GM12878 (cell line): ENCODE measurements around the gene HIPK4. TPM values are rescaled to one million over a fixed set of nuclear protein-coding genes. Genes with fewer than 3 reads are reported as not detected.

Experiments used
- ATAC-seq: fragments of 200-7000 bp; cut with Tn5 transposase; 3 replicates; pipeline ENCODE4 v1.9.1; 2020; ENCODE audit warnings: mild to moderate bottlenecking, moderate library complexity
- BruUV-seq: library from RNA; stranded (reverse); fragments of 400-500 nt; replicated peaks from 2 replicates; lab custom pipeline; 2021; lab: Mats Ljungman, UMichigan
- CTCF ChIA-PET: fragments of 300-600 bp; sonication (Branson Sonifier 250); formaldehyde crosslinking; extraction: SDS; loops from one replicate; lab custom pipeline; 2021; ENCODE audit warnings: inconsistent platforms; lab: Yijun Ruan, JAX
- POLR2A ChIA-PET: fragments of 350-600 bp; formaldehyde crosslinking; extraction: SDS; loops from one replicate; lab custom pipeline; 2021; ENCODE audit warnings: inconsistent platforms; lab: Charles Lee
- RAD21 ChIA-PET: fragments of 300-600 bp; sonication (Branson Sonifier 250); formaldehyde crosslinking; loops from one replicate; lab custom pipeline; 2023; ENCODE audit warnings: antibody characterized with exemption; ENCODE audit not compliant: unreplicated experiment; lab: Charles Lee
- SMC1A ChIA-PET: fragments of 300-600 bp; sonication (Branson Sonifier 250); formaldehyde crosslinking; loops from one replicate; lab custom pipeline; 2023; ENCODE audit not compliant: unreplicated experiment, uncharacterized antibody; lab: Charles Lee
- DNase-seq: peaks from one replicate; pipeline ENCODE4 v3.0.0-alpha.2; 2011; ENCODE audit warnings: low read depth, low spot score
- FAIRE-seq: peaks from 3 replicates; lab custom pipeline; 2011; peaks lifted over from hg19 to GRCh38; lab: Jason Lieb, UNC
- H2AFZ ChIP-seq: 2 replicates; pipeline ENCODE4 v1.6.0; 2011; ENCODE audit warnings: low read depth, low read length, control low read depth; ENCODE audit not compliant: control insufficient read depth
- H3K27ac ChIP-seq: 2 replicates; pipeline ENCODE4 v1.5.1; 2011; ENCODE audit warnings: control low read depth; ENCODE audit not compliant: control insufficient read depth, insufficient read depth
- H3K27me3 ChIP-seq, 2 experiments: replicated peaks in 1 of 2; 2 replicates each; pipeline versions ENCODE4 v1.6.0 to v1.6.1; 2011; ENCODE audit warnings: low read length in 1 of 2; ENCODE audit not compliant: control insufficient read depth in 2 of 2, insufficient read depth in 2 of 2
- H3K36me3 ChIP-seq, 2 experiments: 2 replicates each; pipeline ENCODE4 v1.5.1; 2011; ENCODE audit warnings: low read length in 1 of 2; ENCODE audit not compliant: control insufficient read depth in 2 of 2, insufficient read depth in 2 of 2
- H3K4me1 ChIP-seq: 2 replicates; pipeline ENCODE4 v1.6.1; 2011; ENCODE audit warnings: mild to moderate bottlenecking, low read length, moderate library complexity, mixed read lengths; ENCODE audit not compliant: control insufficient read depth, insufficient read depth
- H3K4me2 ChIP-seq: 2 replicates; pipeline ENCODE4 v1.6.0; 2011; ENCODE audit warnings: control low read depth; ENCODE audit not compliant: control insufficient read depth, insufficient read depth
- H3K4me3 ChIP-seq: fragments of 200-600 bp; sonication (generic); 2 replicates; pipeline ENCODE4 v1.5.1; 2016
- H3K79me2 ChIP-seq: 2 replicates; pipeline ENCODE4 v1.6.0; 2011; ENCODE audit warnings: low read length; ENCODE audit not compliant: control insufficient read depth, insufficient read depth
- H3K9ac ChIP-seq: 2 replicates; pipeline ENCODE4 v1.8.0; 2011; ENCODE audit warnings: low read length, control low read depth, mixed read lengths; ENCODE audit not compliant: control insufficient read depth, insufficient read depth
- H3K9me3 ChIP-seq: replicated peaks from 3 replicates; pipeline ENCODE4 v1.5.1; 2011; ENCODE audit warnings: mild to moderate bottlenecking, low read length; ENCODE audit not compliant: control insufficient read depth, insufficient read depth
- H4K20me1 ChIP-seq: 2 replicates; pipeline ENCODE4 v1.6.0; 2011; ENCODE audit not compliant: control insufficient read depth, insufficient read depth
- ATF2 ChIP-seq: IDR thresholded peaks from 2 replicates; pipeline ENCODE4 v1.6.1; 2012; ENCODE audit warnings: low read length, inconsistent platforms
- BCL11A ChIP-seq: IDR thresholded peaks from 2 replicates; pipeline ENCODE4 v1.6.1; 2011; ENCODE audit warnings: low read depth, low read length
- CHD2 ChIP-seq: IDR thresholded peaks from 2 replicates; pipeline ENCODE4 v1.6.1; 2011; ENCODE audit warnings: low read depth, low read length, improper control_type of control experiment, borderline replicate concordance
- IKZF1 ChIP-seq: fragments of 450-650 bp; conservative IDR thresholded peaks from 2 replicates; pipeline ENCODE4 v1.6.1; 2017; ENCODE audit warnings: antibody characterized with exemption, mild to moderate bottlenecking
- NBN ChIP-seq: fragments of 450-650 bp; IDR thresholded peaks from 2 replicates; pipeline ENCODE4 v1.6.1; 2016
- NR2C1 ChIP-seq: fragments of 450-650 bp; IDR thresholded peaks from 2 replicates; pipeline ENCODE4 v1.6.1; 2017; ENCODE audit warnings: antibody characterized with exemption, mild to moderate bottlenecking, moderate library complexity
- PBX3 ChIP-seq: IDR thresholded peaks from 2 replicates; pipeline ENCODE4 v1.6.1; 2011; ENCODE audit warnings: mild to moderate bottlenecking, low read depth, low read length, moderate library complexity; ENCODE audit not compliant: insufficient replicate concordance
- RBBP5 ChIP-seq: fragments of 200-600 bp; sonication (generic); conservative IDR thresholded peaks from 2 replicates; pipeline ENCODE4 v1.6.1; 2016
- SKIL ChIP-seq: fragments of 450-650 bp; IDR thresholded peaks from 2 replicates; pipeline ENCODE4 v1.6.1; 2017; ENCODE audit warnings: mild to moderate bottlenecking, low read depth, inconsistent platforms; ENCODE audit not compliant: poor library complexity, severe bottlenecking
- WRNIP1 ChIP-seq: IDR thresholded peaks from 2 replicates; pipeline ENCODE4 v1.6.1; 2011; ENCODE audit warnings: low read depth, low read length, improper control_type of control experiment, borderline replicate concordance
- ZBTB33 ChIP-seq: fragments of 450-650 bp; IDR thresholded peaks from 2 replicates; pipeline ENCODE4 v1.6.1; 2017; ENCODE audit warnings: mild to moderate bottlenecking
- ZNF622 ChIP-seq: fragments of 450-650 bp; IDR thresholded peaks from 2 replicates; pipeline ENCODE4 v1.6.1; 2017; ENCODE audit warnings: mild to moderate bottlenecking, inconsistent platforms
- WGBS: methylation state at CpG from one replicate; pipeline ENCODE4 v1.1.6; 2016; ENCODE audit warnings: low lambda C conversion rate; ENCODE audit not compliant: insufficient replicate concordance, insufficient coverage; ENCODE audit errors: missing lambda C conversion rate; 5-methylcytosine and 5-hydroxymethylcytosine counted together
- in situ Hi-C: fragments of 300-500 bp; cut with MboI; formaldehyde crosslinking; loops from 9 replicates; pipeline ENCODE4 v1.14.3; 2018; ENCODE audit warnings: mixed read lengths
- intact Hi-C: fragments of 100-400 bp; cut with micrococcal nuclease; formaldehyde crosslinking; loops from one replicate; pipeline ENCODE4 v1.14.2; 2022; ENCODE audit not compliant: unreplicated experiment
- polyA plus RNA-seq, 11 experiments: library from polyadenylated mRNA; depleted of rRNA in 4 of 11; unstranded in 6 of 11; stranded (reverse) in 5 of 11; fragments of >200 nt; fragmentation: Nextera tagmentation in 4 of 11; fragmentation: Illumina TruSeq in 1 of 11; extraction: Ambion mirVana in 4 of 11; extraction: Trizol in 1 of 11; gene quantifications; 1 replicate in 1 of 11; 2 replicates in 10 of 11; pipeline versions ENCODE4 v1.2.1 to v1.2.3, GENCODE V29; 2011 to 2016; ENCODE audit warnings: inconsistent platforms in 2 of 11, missing spikeins in 2 of 11, low read depth in 1 of 11
- total RNA-seq, 4 experiments: library from RNA; depleted of rRNA in 3 of 4; stranded (reverse); fragments of >200 nt in 3 of 4; fragmentation: Illumina TruSeq in 1 of 4; extraction: Trizol in 1 of 4; gene quantifications; 2 replicates each; pipeline versions ENCODE4 v1.2.1 to v1.2.3, GENCODE V29; 2013 to 2021

HIPK4 gene
- total and polyA plus RNA-seq, 10 of the 15 experiments (the other 5 are each of a cell fraction or from before 2014, with no cell fraction given) = 0.07 to 0.13 (median 0.08) TPM; not detected in 7

DNA sequence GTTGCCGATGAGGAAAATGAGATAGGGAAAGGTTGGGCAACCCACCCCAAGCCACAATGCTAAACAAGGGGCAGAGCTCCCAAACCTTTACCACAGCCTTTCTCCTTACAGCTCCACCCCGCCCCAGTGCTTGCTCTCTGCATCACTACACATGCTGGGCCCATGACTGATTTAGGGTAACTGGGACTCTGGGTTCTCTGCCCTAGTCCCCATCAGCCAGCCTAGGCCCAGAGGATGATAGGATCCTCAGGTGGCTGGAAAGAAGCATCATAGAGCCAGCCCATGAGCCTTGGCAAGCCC, 53.4 kb downstream of the HIPK4 start (continued):
- TF ChIP-seq PBX3 (no peak), BCL11A (no peak)

- in situ Hi-C loops = no loop called here
- CTCF ChIA-PET = no interaction called here
Measured at GRCh38 chr19:40335855-40336600, 54.0 kb downstream of the HIPK4 start.

More at GRCh38 chr19:40335855-40336600, 54.0 kb downstream of the HIPK4 start:
- H3K9me3 ChIP-seq = no peaks in the 10 kb centered on the region
- TF ChIP-seq IKZF1 = no peak
- no peak for TF ChIP-seq SKIL
- no peak for TF ChIP-seq NR2C1
- TF ChIP-seq ATF2 = no peak
- no peak for TF ChIP-seq NBN
- TF ChIP-seq ZBTB33 = no peak
- no peak for TF ChIP-seq WRNIP1
- no peak for TF ChIP-seq RBBP5
- TF ChIP-seq CHD2 = no peak
- no peak for TF ChIP-seq ZNF622
- TF ChIP-seq, all 136 proteins: peak for 0
- ChIA-PET RAD21 (no interaction called here), POLR2A (no interaction called here), SMC1A (interaction anchor here (1.6 kb wide), 1 partner anchor 60 kb away, joined by 3 read pairs; no protein-coding TSS in a partner anchor)
- 97% methylated on average over 15 of the region's 15 CpGs for WGBS
- Histone ChIP-seq H2AFZ (no peak overlapping the region), H4K20me1 (no peaks in the 10 kb centered on the region), H3K9ac (no peak overlapping the region), H3K4me3 (no peak overlapping the region), H3K4me2 (no peak overlapping the region), H3K36me3 (peaks cover 11 to 16% of the 10 kb centered on the region in 2 experiments), H3K4me1 (peaks cover 5% of the 10 kb centered on the region), H3K27ac (no peak overlapping the region), H3K27me3 (no peaks in the 10 kb centered on the region), H3K79me2 (no peaks in the 10 kb centered on the region; the same call in 1 of the 2 replicates)
- DNase-seq = no peak
- intact Hi-C loops = no loop called here
- no TSS peak for BruUV-seq
- no peak for FAIRE-seq
- no peak for ATAC-seq
